ENCODE data around the gene TEK. TPM values are rescaled to one million over a fixed set of nuclear protein-coding genes. Genes with fewer than 3 reads are reported as not detected.

The TEK gene
- total and polyA plus RNA-seq, 9 of the 15 experiments (the other 6 are each of a cell fraction or from before 2014, with no cell fraction given): 0.03 to 0.13 (median 0.06) TPM

DNA sequence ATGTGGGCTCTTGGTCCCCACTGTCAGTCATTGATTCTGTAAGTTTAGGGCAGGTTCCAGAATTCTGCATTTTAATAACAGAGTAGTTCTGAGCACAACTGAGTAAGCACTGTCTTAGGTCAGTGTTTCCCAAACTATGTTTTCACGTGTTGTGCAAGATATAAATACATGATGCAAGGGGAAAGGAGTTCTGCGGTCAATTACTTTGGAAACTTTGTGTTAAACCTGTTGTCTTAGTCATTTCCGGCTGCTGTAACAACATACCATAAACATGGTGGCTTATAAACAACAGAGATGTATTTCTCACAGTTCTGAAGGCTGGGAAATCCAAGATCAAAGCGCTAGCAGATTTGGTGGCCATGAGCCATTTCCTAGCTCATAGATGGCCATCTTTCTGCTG is 118.2 kb downstream of the TEK start:
- CTCF ChIA-PET (ENCODE audit: low intra/inter-chr PET ratio): no interaction called here
- no peak overlapping the region for H3K4me3 ChIP-seq
- ATAC-seq (no peak), DNase-seq (ENCODE audit: extremely low read depth in 1 of 4, low spot score in 3 of 4) (no peak), FAIRE-seq (no peak)
- H3K27ac ChIP-seq (ENCODE audit: extremely low read depth, low read depth, low read length): no peak overlapping the region
- H3K27me3 ChIP-seq (ENCODE audit: control insufficient read depth in 2 of 2, insufficient read depth in 2 of 2, low read length in 2 of 2): no peaks in the 10 kb centered on the region
- in situ Hi-C loops (cut with MboI): no loop called here
- H3K36me3 ChIP-seq (ENCODE audit: control insufficient read depth, insufficient read depth, low read length): no peaks in the 10 kb centered on the region
- BruUV-seq (replicated peaks): no TSS peak
- no peaks in the 10 kb centered on the region for H4K20me1 ChIP-seq (replicated peaks; ENCODE audit: control insufficient read depth, insufficient read depth, low read length)
- WGBS (ENCODE audit: insufficient coverage, low coverage, missing lambda C conversion rate): 0% methylated on average over 1 of the region's 4 CpGs
- TF ChIP-seq ZC3H8 (IDR thresholded peaks at IDR 0.05): no peak
- TF ChIP-seq SMC3 (conservative IDR thresholded peaks at IDR 0.05; ENCODE audit: insufficient read depth, low read depth, low read length): no peak
- peak; percentile 31; the same call in 1 of the 2 replicates for TF ChIP-seq GABPA (tag; conservative IDR thresholded peaks at IDR 0.05; ENCODE audit: low read depth)
- no peak for TF ChIP-seq HNRNPK (IDR thresholded peaks at IDR 0.05; ENCODE audit: low read depth, low read length, poor library complexity, severe bottlenecking)
- no peak for TF ChIP-seq ZNF23 (CRISPR knock-in tag; IDR thresholded peaks at IDR 0.05)
- TF ChIP-seq ZBTB8A (IDR thresholded peaks at IDR 0.05; ENCODE audit: partially characterized antibody): no peak
- TF ChIP-seq HOXB6 (CRISPR knock-in tag; IDR thresholded peaks at IDR 0.05; ENCODE audit: borderline replicate concordance): no peak
- TF ChIP-seq, protein P1, sequence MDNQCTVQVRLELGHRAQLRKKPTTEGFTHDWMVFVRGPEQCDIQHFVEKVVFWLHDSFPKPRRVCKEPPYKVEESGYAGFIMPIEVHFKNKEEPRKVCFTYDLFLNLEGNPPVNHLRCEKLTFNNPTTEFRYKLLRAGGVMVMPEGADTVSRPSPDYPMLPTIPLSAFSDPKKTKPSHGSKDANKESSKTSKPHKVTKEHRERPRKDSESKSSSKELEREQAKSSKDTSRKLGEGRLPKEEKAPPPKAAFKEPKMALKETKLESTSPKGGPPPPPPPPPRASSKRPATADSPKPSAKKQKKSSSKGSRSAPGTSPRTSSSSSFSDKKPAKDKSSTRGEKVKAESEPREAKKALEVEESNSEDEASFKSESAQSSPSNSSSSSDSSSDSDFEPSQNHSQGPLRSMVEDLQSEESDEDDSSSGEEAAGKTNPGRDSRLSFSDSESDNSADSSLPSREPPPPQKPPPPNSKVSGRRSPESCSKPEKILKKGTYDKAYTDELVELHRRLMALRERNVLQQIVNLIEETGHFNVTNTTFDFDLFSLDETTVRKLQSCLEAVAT (IDR thresholded peaks at IDR 0.05): no peak
- TF ChIP-seq CEBPG (CRISPR knock-in tag; IDR thresholded peaks at IDR 0.05): no peak
- peak in 1 of 2 experiments; percentile 88; a peak in 2 of 4 replicates for TF ChIP-seq CEBPG (tag; conservative IDR thresholded peaks at IDR 0.05 in 1 of 2, IDR thresholded peaks at IDR 0.05 in 1 of 2)
- no peak for TF ChIP-seq HSF4 (CRISPR knock-in tag; IDR thresholded peaks at IDR 0.05; ENCODE audit: borderline replicate concordance)
- no peak for TF ChIP-seq BRF1 (IDR thresholded peaks at IDR 0.05; ENCODE audit: borderline replicate concordance, extremely low read depth, insufficient read length)
- 0 out of 2 replicates have a peak, but pooled peaks have one; percentile 19 for TF ChIP-seq CEBPB (tag; IDR thresholded peaks at IDR 0.05)
- no peaks in the 10 kb centered on the region for H3K79me2 ChIP-seq (ENCODE audit: control insufficient read depth, insufficient read depth, low read length)
- H3K9me3 ChIP-seq (replicated peaks; ENCODE audit: control insufficient read depth, insufficient read depth, low read depth, low read length): no peaks in the 10 kb centered on the region
- no peak overlapping the region for H3K4me2 ChIP-seq (ENCODE audit: insufficient read depth, low read length)
- no peaks in the 10 kb centered on the region for H3K9me1 ChIP-seq (ENCODE audit: control insufficient read depth, insufficient read depth, low read length)
- POLR2A ChIA-PET: interaction anchor here (0.6 kb wide), 1 partner anchor 12 kb away, joined by 4 read pairs; no protein-coding TSS in a partner anchor
- intact Hi-C loops (cut with micrococcal nuclease): no loop called here
- H3K9ac ChIP-seq (ENCODE audit: insufficient read depth in 1 of 2, low read depth in 2 of 2, low read length in 2 of 2): no peak overlapping the region
- no peaks in the 10 kb centered on the region for H3K4me1 ChIP-seq (replicated peaks in 1 of 2; ENCODE audit: control insufficient read depth in 2 of 2, insufficient read depth in 2 of 2, low read length in 2 of 2)
- H2AFZ ChIP-seq (ENCODE audit: low read depth, low read length): no peak overlapping the region
